ENCODE measurements around the gene ZNF655.

ZNF655 gene

DNA sequence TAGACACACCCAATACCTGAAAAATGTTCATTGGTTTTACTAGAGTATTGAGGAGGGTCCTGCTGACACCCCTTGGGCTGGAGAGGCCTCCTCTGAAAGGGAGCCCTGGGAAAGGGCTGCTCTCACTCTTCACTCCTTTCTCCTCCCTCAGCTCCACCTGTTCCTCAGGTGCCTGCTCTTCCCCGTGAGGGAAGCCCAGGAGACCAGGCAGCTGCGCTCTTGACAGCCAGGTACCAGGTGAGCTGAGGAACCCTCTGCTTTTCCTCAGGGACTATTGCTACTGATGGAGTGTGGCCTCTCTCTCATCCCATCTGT lies 3.3 kb downstream of the ZNF655 start:
- TF ChIP-seq MAX (IDR thresholded peaks at IDR 0.05) = no peak
- TF ChIP-seq CREB1 (IDR thresholded peaks at IDR 0.05; ENCODE audit: low read depth) = no peak
- TF ChIP-seq TAF1 (IDR thresholded peaks at IDR 0.05; ENCODE audit: low read depth) = no peak
- no peak for TF ChIP-seq TEAD4 (IDR thresholded peaks at IDR 0.05)
- no peak for TF ChIP-seq CEBPB (IDR thresholded peaks at IDR 0.05)
- TF ChIP-seq EP300 (IDR thresholded peaks at IDR 0.05; ENCODE audit: borderline replicate concordance) = no peak

GRCh38 chr7:99562114-99562784 lies 3.8 kb downstream of the ZNF655 start:
- TF ChIP-seq EGR1 (IDR thresholded peaks at IDR 0.05) (no peak), MAX (IDR thresholded peaks at IDR 0.05) (no peak), NFIC (IDR thresholded peaks at IDR 0.05) (no peak), EP300 (IDR thresholded peaks at IDR 0.05; ENCODE audit: borderline replicate concordance) (no peak), TAF1 (IDR thresholded peaks at IDR 0.05; ENCODE audit: low read depth) (no peak), CREB1 (IDR thresholded peaks at IDR 0.05; ENCODE audit: low read depth) (no peak), ZBTB7A (IDR thresholded peaks at IDR 0.05; ENCODE audit: low read depth) (no peak), CEBPB (IDR thresholded peaks at IDR 0.05) (no peak), TEAD4 (IDR thresholded peaks at IDR 0.05) (no peak), FOXM1 (IDR thresholded peaks at IDR 0.05; ENCODE audit: borderline replicate concordance, low read depth) (no peak), YY1 (IDR thresholded peaks at IDR 0.05; ENCODE audit: low read depth) (no peak), RAD21 (IDR thresholded peaks at IDR 0.05; ENCODE audit: low read depth) (no peak)
- TF ChIP-seq, protein P1, sequence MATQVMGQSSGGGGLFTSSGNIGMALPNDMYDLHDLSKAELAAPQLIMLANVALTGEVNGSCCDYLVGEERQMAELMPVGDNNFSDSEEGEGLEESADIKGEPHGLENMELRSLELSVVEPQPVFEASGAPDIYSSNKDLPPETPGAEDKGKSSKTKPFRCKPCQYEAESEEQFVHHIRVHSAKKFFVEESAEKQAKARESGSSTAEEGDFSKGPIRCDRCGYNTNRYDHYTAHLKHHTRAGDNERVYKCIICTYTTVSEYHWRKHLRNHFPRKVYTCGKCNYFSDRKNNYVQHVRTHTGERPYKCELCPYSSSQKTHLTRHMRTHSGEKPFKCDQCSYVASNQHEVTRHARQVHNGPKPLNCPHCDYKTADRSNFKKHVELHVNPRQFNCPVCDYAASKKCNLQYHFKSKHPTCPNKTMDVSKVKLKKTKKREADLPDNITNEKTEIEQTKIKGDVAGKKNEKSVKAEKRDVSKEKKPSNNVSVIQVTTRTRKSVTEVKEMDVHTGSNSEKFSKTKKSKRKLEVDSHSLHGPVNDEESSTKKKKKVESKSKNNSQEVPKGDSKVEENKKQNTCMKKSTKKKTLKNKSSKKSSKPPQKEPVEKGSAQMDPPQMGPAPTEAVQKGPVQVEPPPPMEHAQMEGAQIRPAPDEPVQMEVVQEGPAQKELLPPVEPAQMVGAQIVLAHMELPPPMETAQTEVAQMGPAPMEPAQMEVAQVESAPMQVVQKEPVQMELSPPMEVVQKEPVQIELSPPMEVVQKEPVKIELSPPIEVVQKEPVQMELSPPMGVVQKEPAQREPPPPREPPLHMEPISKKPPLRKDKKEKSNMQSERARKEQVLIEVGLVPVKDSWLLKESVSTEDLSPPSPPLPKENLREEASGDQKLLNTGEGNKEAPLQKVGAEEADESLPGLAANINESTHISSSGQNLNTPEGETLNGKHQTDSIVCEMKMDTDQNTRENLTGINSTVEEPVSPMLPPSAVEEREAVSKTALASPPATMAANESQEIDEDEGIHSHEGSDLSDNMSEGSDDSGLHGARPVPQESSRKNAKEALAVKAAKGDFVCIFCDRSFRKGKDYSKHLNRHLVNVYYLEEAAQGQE (IDR thresholded peaks at IDR 0.05; ENCODE audit: low read depth) = no peak

- TF ChIP-seq MAX (IDR thresholded peaks at IDR 0.05) = peak; percentile 26; the same call in 1 of the 2 replicates
- TF ChIP-seq RAD21 (IDR thresholded peaks at IDR 0.05; ENCODE audit: low read depth) = no peak
- TF ChIP-seq EP300 (IDR thresholded peaks at IDR 0.05; ENCODE audit: borderline replicate concordance) = peak; percentile 64; the same call in 1 of the 2 replicates
- TF ChIP-seq TEAD4 (IDR thresholded peaks at IDR 0.05) = peak; percentile 82
These were observed 4.4 kb downstream of the ZNF655 start for GRCh38 chr7:99562832-99563231.

- no peak for TF ChIP-seq EP300 (IDR thresholded peaks at IDR 0.05; ENCODE audit: borderline replicate concordance)
- no peak for TF ChIP-seq RAD21 (IDR thresholded peaks at IDR 0.05; ENCODE audit: low read depth)
- no peak for TF ChIP-seq YY1 (IDR thresholded peaks at IDR 0.05; ENCODE audit: low read depth)
- TF ChIP-seq TCF12 (IDR thresholded peaks at IDR 0.05; ENCODE audit: low read depth) = no peak
- TF ChIP-seq, protein P1 (IDR thresholded peaks at IDR 0.05; ENCODE audit: low read depth) = no peak
- no peak for TF ChIP-seq EGR1 (IDR thresholded peaks at IDR 0.05)
- no peak for TF ChIP-seq TAF1 (IDR thresholded peaks at IDR 0.05; ENCODE audit: low read depth)
- no peak for TF ChIP-seq ZBTB7A (IDR thresholded peaks at IDR 0.05; ENCODE audit: low read depth)
- TF ChIP-seq, protein P2, sequence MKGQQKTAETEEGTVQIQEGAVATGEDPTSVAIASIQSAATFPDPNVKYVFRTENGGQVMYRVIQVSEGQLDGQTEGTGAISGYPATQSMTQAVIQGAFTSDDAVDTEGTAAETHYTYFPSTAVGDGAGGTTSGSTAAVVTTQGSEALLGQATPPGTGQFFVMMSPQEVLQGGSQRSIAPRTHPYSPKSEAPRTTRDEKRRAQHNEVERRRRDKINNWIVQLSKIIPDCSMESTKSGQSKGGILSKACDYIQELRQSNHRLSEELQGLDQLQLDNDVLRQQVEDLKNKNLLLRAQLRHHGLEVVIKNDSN (IDR thresholded peaks at IDR 0.05) = no peak
- no peak for TF ChIP-seq CREB1 (IDR thresholded peaks at IDR 0.05; ENCODE audit: low read depth)
- TF ChIP-seq NFIC (IDR thresholded peaks at IDR 0.05) = no peak
- no peak for TF ChIP-seq MAX (IDR thresholded peaks at IDR 0.05)
- no peak for TF ChIP-seq FOXM1 (IDR thresholded peaks at IDR 0.05; ENCODE audit: borderline replicate concordance, low read depth)
- TF ChIP-seq CEBPB (IDR thresholded peaks at IDR 0.05) = no peak
- no peak for TF ChIP-seq TEAD4 (IDR thresholded peaks at IDR 0.05)
These were observed 5.2 kb downstream of the ZNF655 start for GRCh38 chr7:99563650-99564049.

GRCh38 chr7:99571768-99572167 lies 13.3 kb downstream of the ZNF655 start:
- no peak for TF ChIP-seq MAX (IDR thresholded peaks at IDR 0.05)
- TF ChIP-seq RAD21 (IDR thresholded peaks at IDR 0.05; ENCODE audit: low read depth) = no peak
- TF ChIP-seq, protein P1 (IDR thresholded peaks at IDR 0.05; ENCODE audit: low read depth) = no peak
- TF ChIP-seq, protein P2 (IDR thresholded peaks at IDR 0.05) = no peak
- no peak for TF ChIP-seq EGR1 (IDR thresholded peaks at IDR 0.05)
- TF ChIP-seq CEBPB (IDR thresholded peaks at IDR 0.05) = no peak
- TF ChIP-seq NFIC (IDR thresholded peaks at IDR 0.05) = no peak
- TF ChIP-seq EP300 (IDR thresholded peaks at IDR 0.05; ENCODE audit: borderline replicate concordance) = no peak
- no peak for TF ChIP-seq TEAD4 (IDR thresholded peaks at IDR 0.05)
- TF ChIP-seq TCF12 (IDR thresholded peaks at IDR 0.05; ENCODE audit: low read depth) = no peak
- no peak for TF ChIP-seq CREB1 (IDR thresholded peaks at IDR 0.05; ENCODE audit: low read depth)
- no peak for TF ChIP-seq FOXM1 (IDR thresholded peaks at IDR 0.05; ENCODE audit: borderline replicate concordance, low read depth)
